Measurements from ENCODE around the gene SLC36A3.
"Not testable (repeated sequence)": the region's sequence is repeated elsewhere in the genome, so short reads cannot be mapped to it uniquely, and the experiment has no call there.

SLC36A3 gene

GRCh38 chr5:151303666-151304065, at the start of gene SLC36A3:
TSS of gene SLC36A3 (minus strand) at chr5:151303766. CDS start at chr5:151303354, 412 bp downstream.
- no peak for DNase-seq (ENCODE audit: low spot score)

GRCh38 chr5:151351671-151352070, 48.1 kb upstream of the SLC36A3 start:
- no peak for DNase-seq (ENCODE audit: low spot score)

- DNase-seq (ENCODE audit: low spot score), result no peak
These were observed 45.2 kb upstream of the SLC36A3 start for GRCh38 chr5:151348789-151349188.

GRCh38 chr5:151347369-151347768, 43.8 kb upstream of the SLC36A3 start, which contains the start of gene SLC36A2:
TSS of gene SLC36A2 (minus strand) at chr5:151347559. CDS start at chr5:151347460, 99 bp downstream.
- DNase-seq (ENCODE audit: low spot score), result no peak

GRCh38 chr5:151345808-151346478, 42.4 kb upstream of the SLC36A3 start:
- DNase-seq (ENCODE audit: low spot score), result no peak

GRCh38 chr5:151345187-151345807, 41.7 kb upstream of the SLC36A3 start:
- DNase-seq (ENCODE audit: low spot score), result no peak

- DNase-seq (ENCODE audit: low spot score), result no peak
These were observed 40.5 kb upstream of the SLC36A3 start for GRCh38 chr5:151344088-151344487.

GRCh38 chr5:151340004-151340403, 36.4 kb upstream of the SLC36A3 start:
- DNase-seq (ENCODE audit: low spot score), result no peak

- DNase-seq (ENCODE audit: low spot score), result no peak
These were observed 35.2 kb upstream of the SLC36A3 start for GRCh38 chr5:151338734-151339133.

GRCh38 chr5:151332857-151333256, 29.3 kb upstream of the SLC36A3 start:
- no peak for DNase-seq (ENCODE audit: low spot score)

GRCh38 chr5:151328734-151329133, 25.2 kb upstream of the SLC36A3 start:
- DNase-seq (ENCODE audit: low spot score), result no peak

GRCh38 chr5:151327585-151327984, 24.0 kb upstream of the SLC36A3 start:
- DNase-seq (ENCODE audit: low spot score), result no peak

- no peak for DNase-seq (ENCODE audit: low spot score)
These were observed 22.7 kb upstream of the SLC36A3 start for GRCh38 chr5:151326266-151326665.

- DNase-seq (ENCODE audit: low spot score), result no peak
These were observed 16.9 kb upstream of the SLC36A3 start for GRCh38 chr5:151320481-151320880.

- no peak for DNase-seq (ENCODE audit: low spot score)
These were observed 15.5 kb upstream of the SLC36A3 start for GRCh38 chr5:151318850-151319732.

- no peak for DNase-seq (ENCODE audit: low spot score)
These were observed 14.3 kb upstream of the SLC36A3 start for GRCh38 chr5:151317871-151318270.

- peak; percentile 45 for DNase-seq (ENCODE audit: low spot score)
These were observed 12.5 kb upstream of the SLC36A3 start for GRCh38 chr5:151315998-151316597.

GRCh38 chr5:151313357-151313756, 9.8 kb upstream of the SLC36A3 start:
- DNase-seq (ENCODE audit: low spot score), result no peak

- no peak for DNase-seq (ENCODE audit: low spot score)
These were observed 9.3 kb upstream of the SLC36A3 start for GRCh38 chr5:151312756-151313324.

GRCh38 chr5:151310932-151311331, 7.4 kb upstream of the SLC36A3 start:
- DNase-seq (ENCODE audit: low spot score), result no peak

- DNase-seq (ENCODE audit: low spot score), result not testable (repeated sequence)
These were observed 6.3 kb upstream of the SLC36A3 start for GRCh38 chr5:151309821-151310220.

- not testable (repeated sequence) for DNase-seq (ENCODE audit: low spot score)
These were observed 5.7 kb upstream of the SLC36A3 start for GRCh38 chr5:151309266-151309665.

Data from HuH-7.5 (cell line).